ENCODE data around the gene PRKAG1.

GRCh38 chr12:48954061-48954460 lies 64.5 kb downstream of the PRKAG1 start:
- TF ChIP-seq CTCF (IDR thresholded peaks at IDR 0.05), result no peak
- TF ChIP-seq FOXP1 (CRISPR knock-in tag; IDR thresholded peaks at IDR 0.05; ENCODE audit: borderline replicate concordance), result no peak
- TF ChIP-seq JUN (CRISPR knock-in tag; IDR thresholded peaks at IDR 0.05), result no peak
- TF ChIP-seq ARID4B (CRISPR knock-in tag; IDR thresholded peaks at IDR 0.05; ENCODE audit: borderline replicate concordance), result no peak
- TF ChIP-seq MXD4 (CRISPR knock-in tag; IDR thresholded peaks at IDR 0.05; ENCODE audit: borderline replicate concordance), result no peak
- no peak for TF ChIP-seq CREB1 (CRISPR knock-in tag; IDR thresholded peaks at IDR 0.05)
- no peak for TF ChIP-seq E2F1 (CRISPR knock-in tag; IDR thresholded peaks at IDR 0.05)
- no peak for TF ChIP-seq NR2C2 (CRISPR knock-in tag; IDR thresholded peaks at IDR 0.05)
- no peak for TF ChIP-seq NR1H2 (CRISPR knock-in tag; IDR thresholded peaks at IDR 0.05)
- TF ChIP-seq ZNF532 (CRISPR knock-in tag; IDR thresholded peaks at IDR 0.05; ENCODE audit: borderline replicate concordance), result no peak
- TF ChIP-seq ZNF232 (CRISPR knock-in tag; IDR thresholded peaks at IDR 0.05), result no peak
- TF ChIP-seq ZNF317 (CRISPR knock-in tag; IDR thresholded peaks at IDR 0.05; ENCODE audit: borderline replicate concordance, low read depth), result no peak
- TF ChIP-seq ESRRA (CRISPR knock-in tag; IDR thresholded peaks at IDR 0.05; ENCODE audit: borderline replicate concordance), result no peak
